ENCODE data around the gene PRPF39.

PRPF39 gene

DNA sequence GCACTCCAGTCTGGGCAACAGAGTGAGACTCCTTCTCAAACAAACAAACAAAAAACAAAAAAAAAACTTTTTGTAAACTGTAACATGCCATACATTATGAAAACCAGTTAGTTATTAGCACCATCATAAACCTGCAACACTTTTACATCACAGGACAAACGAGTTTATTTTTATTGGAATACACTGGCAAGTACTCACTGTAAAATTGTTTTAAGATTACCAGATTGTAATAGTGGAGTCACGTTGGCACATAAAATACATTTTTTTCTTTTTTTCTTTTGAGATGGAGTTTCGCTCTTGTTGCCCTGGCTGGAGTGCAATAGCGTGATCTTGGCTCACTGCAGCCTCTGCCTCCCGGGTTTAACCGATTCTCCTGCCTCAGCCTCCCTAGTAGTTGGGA is 34.7 kb downstream of the PRPF39 start:
- H3K4me2 ChIP-seq (ENCODE audit: low read depth, low read length, poor library complexity, severe bottlenecking), result no peak overlapping the region
- H3K9me3 ChIP-seq (ENCODE audit: insufficient read depth, low read depth, low read length), result no peaks in the 10 kb centered on the region
- H3K36me3 ChIP-seq (ENCODE audit: insufficient read depth, low read length), result peaks cover 72% of the 10 kb centered on the region; the same call in 1 of the 2 replicates
- no peaks in the 10 kb centered on the region for H3K27me3 ChIP-seq (ENCODE audit: insufficient read depth, low read length, poor library complexity, severe bottlenecking)
- no peak overlapping the region for H3K9ac ChIP-seq (ENCODE audit: low read depth, low read length, poor library complexity, severe bottlenecking)
- H3K4me3 ChIP-seq (ENCODE audit: low read length, poor library complexity, severe bottlenecking), result no peak overlapping the region
- H4K20me1 ChIP-seq (ENCODE audit: insufficient read depth, low read length, poor library complexity, severe bottlenecking), result no peaks in the 10 kb centered on the region
- H2AFZ ChIP-seq (ENCODE audit: low read length), result no peak overlapping the region
- no peaks in the 10 kb centered on the region for H3F3A ChIP-seq (ENCODE audit: low read depth)
- H3K4me1 ChIP-seq (ENCODE audit: insufficient read depth, low read length, poor library complexity, severe bottlenecking), result no peaks in the 10 kb centered on the region
- no peaks in the 10 kb centered on the region for H3K9me2 ChIP-seq (replicated peaks; ENCODE audit: low read depth, low read length)
- TF ChIP-seq EZH2phosphoT487 (IDR thresholded peaks at IDR 0.05; ENCODE audit: borderline replicate concordance) (no peak), CTCF (conservative IDR thresholded peaks at IDR 0.05; ENCODE audit: low read length) (no peak)
- no peaks in the 10 kb centered on the region for H3K79me2 ChIP-seq (ENCODE audit: insufficient read depth, low read length)

DNA sequence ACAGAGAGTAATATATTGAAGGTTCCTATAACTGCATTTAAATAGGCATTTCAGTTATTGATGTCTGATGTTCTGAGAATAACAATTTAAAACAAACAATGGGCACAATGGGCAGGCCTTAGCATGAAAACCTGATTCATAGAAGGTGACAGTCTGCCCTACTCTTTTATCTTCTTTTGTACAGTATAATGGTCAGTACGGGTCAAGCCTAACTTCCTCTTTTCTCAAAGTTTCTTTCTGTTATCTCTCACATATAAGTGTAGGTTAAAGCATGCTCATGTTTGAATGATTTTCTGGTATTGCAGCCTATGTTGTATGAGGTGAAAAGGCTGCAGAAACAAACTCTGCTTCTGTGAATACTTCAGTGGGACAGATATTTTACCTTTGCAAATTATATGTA is 36.2 kb downstream of the PRPF39 start:
- H3K4me3 ChIP-seq (ENCODE audit: low read length, poor library complexity, severe bottlenecking), result no peak overlapping the region
- H4K20me1 ChIP-seq (ENCODE audit: insufficient read depth, low read length, poor library complexity, severe bottlenecking), result no peaks in the 10 kb centered on the region
- no peaks in the 10 kb centered on the region for H3K9me3 ChIP-seq (ENCODE audit: insufficient read depth, low read depth, low read length)
- H3K27me3 ChIP-seq (ENCODE audit: insufficient read depth, low read length, poor library complexity, severe bottlenecking), result no peaks in the 10 kb centered on the region
- H3K4me1 ChIP-seq (ENCODE audit: insufficient read depth, low read length, poor library complexity, severe bottlenecking), result no peaks in the 10 kb centered on the region
- H3K4me2 ChIP-seq (ENCODE audit: low read depth, low read length, poor library complexity, severe bottlenecking), result no peak overlapping the region
- H3K9ac ChIP-seq (ENCODE audit: low read depth, low read length, poor library complexity, severe bottlenecking), result no peak overlapping the region
- H3K9me2 ChIP-seq (replicated peaks; ENCODE audit: low read depth, low read length), result no peaks in the 10 kb centered on the region
- no peaks in the 10 kb centered on the region for H3F3A ChIP-seq (ENCODE audit: low read depth)
- H3K36me3 ChIP-seq (ENCODE audit: insufficient read depth, low read length), result peaks cover 58% of the 10 kb centered on the region; the same call in 1 of the 2 replicates
- H3K79me2 ChIP-seq (ENCODE audit: insufficient read depth, low read length), result no peaks in the 10 kb centered on the region
- no peak overlapping the region for H2AFZ ChIP-seq (ENCODE audit: low read length)
- TF ChIP-seq CTCF (conservative IDR thresholded peaks at IDR 0.05; ENCODE audit: low read length) (no peak), EZH2phosphoT487 (IDR thresholded peaks at IDR 0.05; ENCODE audit: borderline replicate concordance) (no peak)

DNA sequence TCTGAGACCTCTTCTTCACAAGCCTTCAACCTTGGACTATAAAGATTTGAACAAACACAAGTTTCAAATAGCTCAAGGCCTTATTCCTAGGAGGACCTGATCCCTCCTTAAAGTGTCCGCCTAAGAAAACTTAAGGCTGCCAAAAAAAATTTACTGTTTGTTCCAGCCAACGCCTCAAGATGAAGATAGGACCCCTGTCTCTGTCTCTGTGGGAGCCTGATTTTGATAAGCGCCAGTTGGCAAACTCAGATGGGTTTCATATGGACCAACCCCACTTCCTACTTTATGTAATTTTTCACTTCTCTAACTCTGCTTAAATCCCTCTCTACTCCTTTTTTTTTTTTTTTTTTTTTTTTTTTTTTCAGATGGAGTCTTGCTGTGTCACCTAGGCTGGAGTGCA is 39.4 kb downstream of the PRPF39 start:
- H3K4me1 ChIP-seq (ENCODE audit: insufficient read depth, low read length, poor library complexity, severe bottlenecking), result no peaks in the 10 kb centered on the region
- no peaks in the 10 kb centered on the region for H3K9me3 ChIP-seq (ENCODE audit: insufficient read depth, low read depth, low read length)
- no peak overlapping the region for H2AFZ ChIP-seq (ENCODE audit: low read length)
- no peaks in the 10 kb centered on the region for H3K9me2 ChIP-seq (replicated peaks; ENCODE audit: low read depth, low read length)
- no peak overlapping the region for H3K9ac ChIP-seq (ENCODE audit: low read depth, low read length, poor library complexity, severe bottlenecking)
- H4K20me1 ChIP-seq (ENCODE audit: insufficient read depth, low read length, poor library complexity, severe bottlenecking), result no peaks in the 10 kb centered on the region
- no peaks in the 10 kb centered on the region for H3K27me3 ChIP-seq (ENCODE audit: insufficient read depth, low read length, poor library complexity, severe bottlenecking)
- TF ChIP-seq CTCF (conservative IDR thresholded peaks at IDR 0.05; ENCODE audit: low read length) (no peak), EZH2phosphoT487 (IDR thresholded peaks at IDR 0.05; ENCODE audit: borderline replicate concordance) (no peak)
- no peak overlapping the region for H3K4me2 ChIP-seq (ENCODE audit: low read depth, low read length, poor library complexity, severe bottlenecking)
- H3K36me3 ChIP-seq (ENCODE audit: insufficient read depth, low read length), result peaks cover 28% of the 10 kb centered on the region; the same call in 1 of the 2 replicates
- no peaks in the 10 kb centered on the region for H3F3A ChIP-seq (ENCODE audit: low read depth)
- H3K4me3 ChIP-seq (ENCODE audit: low read length, poor library complexity, severe bottlenecking), result no peak overlapping the region
- peaks cover 3% of the 10 kb centered on the region; the same call in 1 of the 2 replicates for H3K79me2 ChIP-seq (ENCODE audit: insufficient read depth, low read length)

Measured in Loucy (cell line).